Measurements from ENCODE around the gene GHSR.
"Not testable (repeated sequence)": the region's sequence is repeated elsewhere in the genome, so short reads cannot be mapped to it uniquely, and the experiment has no call there.

Gene GHSR, protein sequence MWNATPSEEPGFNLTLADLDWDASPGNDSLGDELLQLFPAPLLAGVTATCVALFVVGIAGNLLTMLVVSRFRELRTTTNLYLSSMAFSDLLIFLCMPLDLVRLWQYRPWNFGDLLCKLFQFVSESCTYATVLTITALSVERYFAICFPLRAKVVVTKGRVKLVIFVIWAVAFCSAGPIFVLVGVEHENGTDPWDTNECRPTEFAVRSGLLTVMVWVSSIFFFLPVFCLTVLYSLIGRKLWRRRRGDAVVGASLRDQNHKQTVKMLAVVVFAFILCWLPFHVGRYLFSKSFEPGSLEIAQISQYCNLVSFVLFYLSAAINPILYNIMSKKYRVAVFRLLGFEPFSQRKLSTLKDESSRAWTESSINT

DNA sequence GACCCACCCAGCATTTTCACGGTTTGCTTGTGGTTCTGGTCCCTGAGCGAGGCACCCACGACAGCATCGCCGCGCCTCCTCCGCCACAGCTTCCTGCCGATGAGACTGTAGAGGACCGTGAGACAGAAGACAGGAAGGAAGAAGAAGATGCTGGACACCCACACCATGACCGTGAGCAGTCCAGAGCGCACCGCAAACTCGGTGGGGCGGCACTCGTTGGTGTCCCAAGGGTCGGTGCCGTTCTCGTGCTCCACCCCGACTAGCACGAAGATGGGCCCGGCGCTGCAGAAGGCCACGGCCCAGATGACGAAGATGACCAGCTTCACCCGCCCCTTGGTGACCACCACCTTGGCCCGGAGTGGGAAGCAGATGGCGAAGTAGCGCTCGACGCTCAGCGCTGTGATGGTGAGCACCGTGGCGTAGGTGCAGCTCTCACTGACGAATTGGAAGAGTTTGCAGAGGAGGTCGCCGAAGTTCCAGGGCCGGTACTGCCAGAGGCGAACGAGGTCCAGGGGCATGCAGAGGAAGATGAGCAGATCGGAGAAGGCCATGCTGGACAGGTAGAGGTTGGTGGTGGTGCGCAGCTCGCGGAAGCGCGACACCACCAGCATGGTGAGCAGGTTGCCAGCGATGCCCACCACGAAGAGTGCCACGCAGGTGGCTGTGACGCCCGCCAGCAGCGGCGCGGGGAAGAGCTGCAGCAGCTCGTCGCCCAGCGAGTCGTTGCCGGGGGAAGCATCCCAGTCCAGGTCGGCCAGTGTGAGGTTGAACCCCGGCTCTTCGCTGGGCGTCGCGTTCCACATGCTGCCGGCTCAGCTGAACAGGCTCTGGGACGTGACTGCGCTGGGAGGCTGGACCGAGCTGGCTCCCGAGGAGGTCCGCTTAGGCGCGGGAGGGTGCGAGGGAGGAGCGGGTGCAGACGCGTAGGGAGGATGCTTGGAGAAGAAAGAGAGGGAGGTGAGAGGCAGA is at the start of gene GHSR:
Gene GHSR (minus strand): TSS at position 846 of the 969 bp plus-strand sequence. CDS start 43 bp downstream, at position 803.
- H3K27ac Mint-ChIP-seq: peak within 1 kb of the TSS; percentile 32
- peak within 1 kb of the TSS; percentile 70 for H3K4me3 Mint-ChIP-seq
- H3K9me3 Mint-ChIP-seq: no peaks in the 10 kb centered on the region
- peaks cover 8% of the 10 kb centered on the region for H3K36me3 Mint-ChIP-seq (ENCODE audit: low read depth)
- peaks cover 81% of the 10 kb centered on the region for H3K27me3 Mint-ChIP-seq (ENCODE audit: low read depth)
- H3K4me1 Mint-ChIP-seq (ENCODE audit: low read depth): peaks cover 20% of the 10 kb centered on the region
- no peak for DNase-seq (ENCODE audit: low spot score)

DNA sequence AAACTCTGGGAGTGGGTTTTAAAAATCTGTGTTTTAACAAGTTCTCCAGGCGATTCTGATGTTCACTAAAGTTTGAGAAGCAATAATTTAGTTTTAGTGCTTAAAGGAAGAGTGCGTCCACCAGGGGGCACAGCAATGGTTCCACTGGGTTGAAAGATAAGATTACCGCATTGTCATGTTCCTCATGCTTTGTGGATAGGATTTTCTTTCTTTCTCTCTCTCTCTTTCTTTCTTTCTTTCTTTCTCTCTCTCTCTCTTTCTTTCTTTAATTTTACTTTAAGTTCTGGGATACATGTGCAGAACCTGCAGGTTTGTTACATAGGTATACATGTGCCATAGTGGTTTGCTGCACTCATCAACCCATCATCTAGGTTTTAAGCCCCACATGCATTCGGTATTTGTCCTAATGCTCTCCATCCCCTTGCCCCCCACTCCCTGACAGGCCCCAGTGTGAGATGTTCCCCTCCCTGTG is 42.0 kb upstream of the GHSR start:
- H3K4me1 Mint-ChIP-seq (ENCODE audit: low read depth); H3K36me3 Mint-ChIP-seq (ENCODE audit: low read depth); H3K9me3 Mint-ChIP-seq; H3K4me3 Mint-ChIP-seq: not testable (repeated sequence)
- Mint-ChIP-seq H3K27me3 (ENCODE audit: low read depth) (peaks cover 15% of the 10 kb centered on the region), H3K27ac (peak overlapping the region; percentile 80)
- DNase-seq (ENCODE audit: low spot score): peak; percentile 57

DNA sequence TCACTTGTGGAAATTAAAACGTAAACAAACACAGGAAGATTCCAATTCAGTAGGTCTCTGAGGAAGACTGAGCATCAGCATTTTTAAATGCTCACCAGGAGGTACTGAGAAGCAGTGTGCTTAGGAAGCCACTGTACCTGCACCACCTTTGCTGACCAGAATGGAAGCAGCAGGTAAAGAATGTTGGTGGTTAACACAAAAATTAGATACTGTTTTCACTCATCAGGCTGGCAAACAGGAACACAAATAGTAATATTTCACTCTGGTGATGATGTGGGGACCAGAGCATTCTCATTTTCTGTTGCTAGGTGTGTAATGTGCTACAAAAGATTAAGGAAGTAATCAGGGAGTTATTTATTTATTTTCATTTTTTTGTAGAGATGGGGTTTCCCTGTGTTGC is 29.9 kb upstream of the GHSR start:
- peaks cover 20% of the 10 kb centered on the region for H3K27me3 Mint-ChIP-seq (ENCODE audit: low read depth)
- no peak overlapping the region for H3K4me3 Mint-ChIP-seq
- no peaks in the 10 kb centered on the region for H3K36me3 Mint-ChIP-seq (ENCODE audit: low read depth)
- peaks cover 6% of the 10 kb centered on the region for H3K9me3 Mint-ChIP-seq
- H3K27ac Mint-ChIP-seq: no peak overlapping the region
- no peak for DNase-seq (ENCODE audit: low spot score)
- peaks cover 19% of the 10 kb centered on the region for H3K4me1 Mint-ChIP-seq (ENCODE audit: low read depth)

DNA sequence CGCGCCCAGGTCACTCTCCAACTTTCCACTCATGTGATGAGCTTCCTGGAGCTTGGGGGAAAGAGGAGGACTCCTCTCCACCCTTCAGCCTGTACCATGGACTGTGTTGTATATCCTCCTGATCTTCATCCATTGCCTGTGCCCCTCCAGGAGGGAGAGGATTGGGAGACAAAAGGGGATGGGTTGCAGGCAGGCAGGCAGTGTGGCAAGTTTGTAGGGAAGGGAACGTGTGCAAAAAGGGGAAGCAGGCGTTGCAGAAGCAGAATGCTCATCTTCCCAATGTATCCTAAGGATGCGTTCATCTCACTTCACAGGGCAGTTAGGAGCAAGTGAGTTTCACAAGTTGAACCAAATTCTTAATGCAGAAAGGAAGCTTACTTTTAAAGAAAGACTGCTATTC is 28.1 kb upstream of the GHSR start:
- H3K27ac Mint-ChIP-seq: no peak overlapping the region
- H3K9me3 Mint-ChIP-seq: no peaks in the 10 kb centered on the region
- no peaks in the 10 kb centered on the region for H3K36me3 Mint-ChIP-seq (ENCODE audit: low read depth)
- H3K27me3 Mint-ChIP-seq (ENCODE audit: low read depth): peaks cover 16% of the 10 kb centered on the region
- DNase-seq (ENCODE audit: low spot score): no peak
- H3K4me3 Mint-ChIP-seq: peak overlapping the region; percentile 28
- H3K4me1 Mint-ChIP-seq (ENCODE audit: low read depth): peaks cover 19% of the 10 kb centered on the region

DNA sequence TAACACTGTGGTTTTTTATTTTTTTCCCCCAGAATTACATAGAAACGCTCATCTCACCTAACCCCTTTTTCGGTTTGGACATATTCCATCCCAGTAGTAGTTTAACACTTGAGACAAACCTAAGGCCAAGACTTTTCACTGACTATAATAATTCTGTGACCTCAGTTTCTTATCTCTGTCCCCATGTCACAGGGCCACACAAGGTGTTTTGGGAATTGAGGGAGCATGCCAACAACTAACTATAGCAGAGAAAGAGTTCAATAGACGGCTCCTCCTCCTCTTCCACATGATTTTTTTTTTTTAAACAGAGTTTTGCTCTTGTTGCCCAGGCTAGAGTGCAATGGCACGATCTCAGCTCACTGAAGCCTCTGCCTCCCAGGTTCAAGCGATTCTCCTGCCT is 27.4 kb upstream of the GHSR start:
- Mint-ChIP-seq H3K4me3 (no peak overlapping the region), H3K4me1 (ENCODE audit: low read depth) (peaks cover 19% of the 10 kb centered on the region), H3K27ac (no peak overlapping the region), H3K36me3 (ENCODE audit: low read depth) (no peaks in the 10 kb centered on the region), H3K27me3 (ENCODE audit: low read depth) (peaks cover 14% of the 10 kb centered on the region), H3K9me3 (no peaks in the 10 kb centered on the region)
- DNase-seq (ENCODE audit: low spot score): no peak

DNA sequence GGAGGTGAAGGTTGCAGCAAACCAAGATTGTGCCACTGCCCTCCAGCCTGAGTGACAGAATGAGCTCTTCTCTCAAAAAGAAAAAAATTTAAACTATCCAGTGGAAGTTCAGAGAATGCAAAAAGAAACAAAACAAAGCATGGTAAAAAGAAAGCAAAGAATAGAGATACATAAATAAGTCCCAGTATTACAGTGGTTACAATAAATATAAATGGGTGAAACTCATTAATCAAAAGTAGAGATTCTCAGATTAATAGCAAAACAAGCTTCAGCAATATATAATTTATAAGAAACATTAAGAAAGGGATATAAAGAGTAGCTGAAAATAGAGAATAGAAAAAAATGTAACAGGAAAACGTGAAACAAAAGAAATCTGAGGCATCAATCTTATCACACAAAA is 23.6 kb upstream of the GHSR start:
- Mint-ChIP-seq H3K27ac (no peak overlapping the region), H3K4me1 (ENCODE audit: low read depth) (peaks cover 9% of the 10 kb centered on the region)
- no peak for DNase-seq (ENCODE audit: low spot score)

DNA sequence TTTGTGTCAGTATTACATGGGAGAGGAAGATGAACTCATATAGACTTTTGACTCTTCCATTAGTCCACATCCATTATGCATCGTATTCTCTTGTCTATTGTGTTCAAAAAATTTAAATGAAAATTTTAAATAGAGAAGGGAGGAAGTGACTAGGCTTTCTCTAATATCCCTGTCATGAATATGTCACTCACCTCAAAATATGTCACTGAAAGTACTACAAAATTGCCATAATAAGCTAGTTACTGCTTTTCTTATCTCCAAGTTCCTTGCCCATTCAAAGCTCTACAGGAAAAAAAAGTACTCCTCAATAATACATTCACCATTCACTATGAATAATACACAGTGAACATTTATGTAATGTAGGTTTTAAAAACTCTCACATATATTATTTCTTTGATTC is 22.3 kb upstream of the GHSR start:
- DNase-seq (ENCODE audit: low spot score): no peak
- Mint-ChIP-seq H3K4me1 (ENCODE audit: low read depth) (peaks cover 3% of the 10 kb centered on the region), H3K27me3 (ENCODE audit: low read depth) (peaks cover 29% of the 10 kb centered on the region), H3K9me3 (peaks cover 6% of the 10 kb centered on the region), H3K4me3 (no peak overlapping the region), H3K27ac (no peak overlapping the region), H3K36me3 (ENCODE audit: low read depth) (no peaks in the 10 kb centered on the region)

More for the DNA sequence above, 23.6 kb upstream of the GHSR start:
- Mint-ChIP-seq H3K27me3 (ENCODE audit: low read depth) (peaks cover 26% of the 10 kb centered on the region), H3K9me3 (peaks cover 2% of the 10 kb centered on the region), H3K4me3 (no peak overlapping the region), H3K36me3 (ENCODE audit: low read depth) (no peaks in the 10 kb centered on the region)

DNA sequence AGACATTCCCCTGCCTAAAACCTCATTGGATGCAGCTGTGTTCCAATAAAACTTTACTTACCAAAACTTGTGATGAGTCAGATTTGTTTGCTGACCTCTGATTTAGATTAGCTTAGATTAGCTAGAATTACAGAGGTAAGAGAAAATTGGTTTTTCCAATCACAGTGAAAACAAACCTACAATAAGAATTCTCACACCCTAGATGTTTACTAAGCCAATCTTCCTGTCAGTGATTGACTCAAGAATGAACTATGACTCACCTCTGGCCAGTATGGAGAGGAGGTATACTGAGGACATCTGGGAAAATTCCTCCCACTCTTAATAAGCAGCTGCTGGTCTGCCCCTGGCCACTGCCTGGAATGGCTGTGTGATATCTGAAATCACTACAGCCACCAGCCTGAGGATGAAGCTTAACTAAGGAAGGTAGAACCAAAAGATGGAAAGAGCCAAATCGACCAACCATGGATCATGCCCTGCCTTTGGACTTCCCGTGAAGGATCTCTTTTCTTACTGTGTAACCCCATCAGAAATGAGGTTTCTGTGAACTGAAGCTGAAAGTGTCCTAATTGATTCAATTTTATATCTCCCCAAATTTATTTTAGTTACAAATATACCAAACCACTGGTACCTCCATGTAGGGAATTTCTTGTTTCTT is 19.0 kb upstream of the GHSR start:
- H3K36me3 Mint-ChIP-seq (ENCODE audit: low read depth): no peaks in the 10 kb centered on the region
- H3K27ac Mint-ChIP-seq: no peak overlapping the region
- no peak for DNase-seq (ENCODE audit: low spot score)
- peaks cover 6% of the 10 kb centered on the region for H3K9me3 Mint-ChIP-seq
- H3K27me3 Mint-ChIP-seq (ENCODE audit: low read depth): peaks cover 34% of the 10 kb centered on the region
- H3K4me3 Mint-ChIP-seq: no peak overlapping the region
- H3K4me1 Mint-ChIP-seq (ENCODE audit: low read depth): peaks cover 3% of the 10 kb centered on the region

DNA sequence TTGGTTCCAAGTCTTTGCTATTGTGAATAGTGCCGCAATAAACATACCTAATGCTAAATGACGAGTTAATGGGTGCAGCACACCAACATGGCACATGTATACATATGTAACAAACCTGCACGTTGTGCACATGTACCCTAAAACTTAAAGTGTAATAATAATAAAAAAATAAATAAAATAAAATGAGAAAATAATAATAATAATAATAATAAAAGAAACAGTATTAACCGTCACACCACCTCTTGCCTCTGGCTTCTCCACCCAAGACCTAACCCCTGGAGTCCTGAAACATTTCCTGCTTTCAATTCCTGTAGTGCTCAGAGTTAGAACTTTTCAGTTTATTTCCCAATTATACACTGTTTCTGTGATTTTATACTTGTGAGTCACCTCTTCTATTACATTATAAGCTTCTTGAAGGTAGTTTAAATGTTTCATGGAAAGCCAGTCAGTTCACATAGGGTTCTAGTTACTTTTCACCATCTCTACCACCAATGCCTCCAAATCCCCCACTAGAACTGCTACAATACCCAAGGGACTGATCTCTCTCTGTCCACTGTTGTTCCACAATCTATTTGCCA is 18.4 kb upstream of the GHSR start:
- Mint-ChIP-seq H3K27ac (no peak overlapping the region), H3K4me1 (ENCODE audit: low read depth) (peaks cover 6% of the 10 kb centered on the region), H3K27me3 (ENCODE audit: low read depth) (peaks cover 29% of the 10 kb centered on the region), H3K9me3 (peaks cover 6% of the 10 kb centered on the region), H3K36me3 (ENCODE audit: low read depth) (no peaks in the 10 kb centered on the region), H3K4me3 (no peak overlapping the region)
- no peak for DNase-seq (ENCODE audit: low spot score)

DNA sequence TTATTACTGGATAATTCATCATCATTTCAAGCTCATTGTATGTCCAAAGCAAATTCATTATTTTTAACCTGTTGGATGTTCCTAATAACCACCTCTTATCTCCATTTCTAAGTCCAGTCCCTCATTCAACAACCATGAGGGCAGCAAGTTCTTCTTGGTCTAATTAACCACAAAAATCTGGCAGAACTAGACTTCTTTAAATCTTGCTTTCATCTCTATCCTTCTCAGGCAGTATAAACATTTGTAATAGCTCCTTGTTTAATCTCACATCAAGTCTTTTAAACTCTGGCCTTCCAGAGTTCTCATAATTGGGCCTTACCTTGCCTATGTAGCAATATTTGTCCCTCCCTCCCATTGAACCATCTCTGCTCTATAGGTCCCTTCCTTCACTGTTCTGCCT is 17.0 kb upstream of the GHSR start:
- H3K27ac Mint-ChIP-seq: no peak overlapping the region

DNA sequence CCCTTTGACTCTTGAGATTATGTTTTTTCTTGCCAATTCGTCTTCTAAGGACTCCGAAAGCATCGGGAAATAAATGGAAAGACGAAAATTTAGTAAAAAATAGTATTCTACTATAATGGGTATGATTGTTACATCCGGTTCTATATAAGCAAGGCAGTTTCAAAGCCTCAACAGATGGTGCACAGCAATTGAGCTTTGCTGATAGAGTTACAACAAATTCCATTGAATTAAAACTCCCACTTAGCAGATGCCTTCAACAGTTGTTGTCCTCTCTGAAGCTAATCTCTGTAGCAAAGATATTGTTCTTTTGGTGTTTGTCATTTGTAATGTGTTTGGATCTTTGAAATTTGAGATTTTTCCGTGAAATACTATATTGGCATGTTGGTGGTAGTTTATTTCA is 16.1 kb upstream of the GHSR start:
- peaks cover 6% of the 10 kb centered on the region for H3K4me1 Mint-ChIP-seq (ENCODE audit: low read depth)

More for the DNA sequence above, 17.0 kb upstream of the GHSR start:
- Mint-ChIP-seq H3K27me3 (ENCODE audit: low read depth) (peaks cover 20% of the 10 kb centered on the region), H3K36me3 (ENCODE audit: low read depth) (no peaks in the 10 kb centered on the region), H3K4me1 (ENCODE audit: low read depth) (peaks cover 6% of the 10 kb centered on the region), H3K4me3 (no peak overlapping the region), H3K9me3 (peaks cover 6% of the 10 kb centered on the region)
- no peak for DNase-seq (ENCODE audit: low spot score)

DNA sequence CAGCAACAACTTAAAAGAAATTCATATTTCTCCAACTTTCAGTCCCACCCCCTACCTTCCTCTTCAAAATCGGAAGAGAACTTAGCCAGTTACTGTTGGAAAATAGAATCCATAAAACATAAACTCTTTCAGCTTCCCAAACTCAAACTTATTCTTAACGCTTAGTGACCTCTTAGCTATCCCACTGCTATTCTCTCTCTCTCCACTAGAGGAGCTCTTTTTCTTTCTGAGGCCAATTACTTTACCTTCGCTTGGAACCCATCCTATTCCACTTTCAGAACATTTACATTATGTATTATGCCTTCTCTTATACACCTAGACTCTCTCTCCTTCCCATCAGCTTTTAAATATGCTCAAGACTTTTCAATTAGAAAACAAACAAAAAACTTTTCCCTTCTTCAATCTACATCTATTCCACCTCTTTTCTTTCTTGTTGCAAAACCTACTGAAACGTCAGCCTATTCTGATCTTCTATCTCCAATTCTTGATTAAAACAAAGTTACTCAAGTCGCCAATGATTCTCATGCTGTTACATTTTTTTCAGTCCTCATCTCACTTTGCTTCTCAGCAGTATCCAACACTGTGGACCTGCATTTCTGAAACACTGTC is 13.4 kb upstream of the GHSR start:
- Mint-ChIP-seq H3K4me1 (ENCODE audit: low read depth) (peaks cover 3% of the 10 kb centered on the region), H3K27ac (no peak overlapping the region), H3K9me3 (peaks cover 1% of the 10 kb centered on the region), H3K36me3 (ENCODE audit: low read depth) (no peaks in the 10 kb centered on the region), H3K4me3 (no peak overlapping the region), H3K27me3 (ENCODE audit: low read depth) (peaks cover 7% of the 10 kb centered on the region)
- no peak for DNase-seq (ENCODE audit: low spot score)

More for the DNA sequence above, 16.1 kb upstream of the GHSR start:
- Mint-ChIP-seq H3K4me3 (no peak overlapping the region), H3K9me3 (peaks cover 6% of the 10 kb centered on the region), H3K27ac (no peak overlapping the region), H3K27me3 (ENCODE audit: low read depth) (peaks cover 19% of the 10 kb centered on the region), H3K36me3 (ENCODE audit: low read depth) (no peaks in the 10 kb centered on the region)
- DNase-seq (ENCODE audit: low spot score): no peak

DNA sequence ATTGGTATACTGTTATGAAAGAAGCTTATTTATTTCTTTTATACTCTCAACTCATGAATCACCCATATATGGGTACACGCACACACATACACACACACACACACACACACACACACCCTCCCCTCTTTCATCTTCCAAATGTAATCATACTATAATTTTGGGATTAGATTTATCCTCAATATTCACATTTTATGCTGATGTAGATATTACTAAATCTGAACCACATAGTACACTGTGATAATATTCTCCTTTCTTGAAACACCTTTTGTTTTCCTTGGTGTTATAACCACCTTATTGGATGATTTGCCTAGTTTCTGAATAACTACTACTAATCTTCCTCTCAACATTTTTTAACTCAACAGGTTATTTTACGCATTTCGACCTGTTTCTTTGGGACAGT is 8.1 kb upstream of the GHSR start:
- Mint-ChIP-seq H3K27ac (no peak overlapping the region), H3K27me3 (ENCODE audit: low read depth) (peaks cover 30% of the 10 kb centered on the region), H3K9me3 (no peaks in the 10 kb centered on the region), H3K4me3 (no peak overlapping the region), H3K4me1 (ENCODE audit: low read depth) (no peaks in the 10 kb centered on the region), H3K36me3 (ENCODE audit: low read depth) (no peaks in the 10 kb centered on the region)
- DNase-seq (ENCODE audit: low spot score): no peak
